Neuronal stem cell (in vitro differentiated cells): Measurements from ENCODE around the gene OTP.
"Not testable (repeated sequence)": the region's sequence is repeated elsewhere in the genome, so short reads cannot be mapped to it uniquely, and the experiment has no call there.

Experiments used
- DNase-seq: peaks from one replicate; pipeline ENCODE4 v3.0.0-alpha.2; 2013; ENCODE audit warnings: low spot score
- H2AFZ ChIP-seq: one replicate; pipeline ENCODE4 v1.6.1; 2013; ENCODE audit warnings: mild to moderate bottlenecking, low read length, inconsistent platforms
- H2AK5ac ChIP-seq: 2 replicates; pipeline ENCODE4 v1.6.1; 2013; ENCODE audit warnings: low read depth, mild to moderate bottlenecking, inconsistent platforms, low read length, moderate library complexity, mixed read lengths
- H2BK120ac ChIP-seq: 2 replicates; pipeline ENCODE4 v1.6.1; 2013; ENCODE audit warnings: low read depth, mild to moderate bottlenecking, inconsistent platforms, low read length, moderate library complexity, mixed read lengths
- H2BK12ac ChIP-seq: one replicate; pipeline ENCODE4 v1.6.1; 2013; ENCODE audit warnings: low read length, inconsistent platforms
- H2BK15ac ChIP-seq: 2 replicates; pipeline ENCODE4 v1.6.1; 2013; ENCODE audit warnings: mild to moderate bottlenecking, low read length, inconsistent platforms, mixed read lengths
- H2BK5ac ChIP-seq: one replicate; pipeline ENCODE4 v1.6.1; 2013; ENCODE audit warnings: inconsistent platforms, mild to moderate bottlenecking, low read length, moderate library complexity
- H3K14ac ChIP-seq: one replicate; pipeline ENCODE4 v1.6.1; 2013; ENCODE audit warnings: low read length, inconsistent platforms
- H3K18ac ChIP-seq: 2 replicates; pipeline ENCODE4 v1.6.1; 2013; ENCODE audit warnings: low read length, inconsistent platforms
- H3K23ac ChIP-seq: 2 replicates; pipeline ENCODE4 v1.6.1; 2013; ENCODE audit warnings: low read depth, mild to moderate bottlenecking, mixed read lengths, low read length, inconsistent platforms; ENCODE audit not compliant: poor library complexity
- H3K27ac ChIP-seq: replicated peaks from 3 replicates; pipeline ENCODE4 v1.5.1; 2013; ENCODE audit warnings: low read length, inconsistent platforms
- H3K27me3 ChIP-seq, 3 experiments: 2 replicates each; pipeline ENCODE4 v1.6.1; 2013; ENCODE audit warnings: low read length in 3 of 3, mild to moderate bottlenecking in 2 of 3, inconsistent platforms in 1 of 3, low read depth in 1 of 3, mixed read lengths in 1 of 3, moderate library complexity in 1 of 3; ENCODE audit not compliant: control insufficient read depth in 3 of 3, insufficient read depth in 3 of 3
- H3K36me3 ChIP-seq, 2 donors: replicated peaks in 1 of 2; 2 replicates each; pipeline ENCODE4 v1.6.1; 2013; ENCODE audit warnings: low read length in 2 of 2; ENCODE audit not compliant: control insufficient read depth in 2 of 2, insufficient read depth in 2 of 2
- H3K4ac ChIP-seq: 2 replicates; pipeline ENCODE4 v1.6.1; 2013; ENCODE audit warnings: inconsistent platforms, mild to moderate bottlenecking, low read length, moderate library complexity
- H3K4me1 ChIP-seq, 2 donors: 1 replicate in 1 of 2; 2 replicates in 1 of 2; pipeline ENCODE4 v1.6.1; 2013; ENCODE audit warnings: low read length in 2 of 2, low read depth in 1 of 2; ENCODE audit not compliant: control insufficient read depth in 2 of 2, insufficient read depth in 1 of 2
- H3K4me2 ChIP-seq: one replicate; pipeline ENCODE4 v1.6.1; 2013; ENCODE audit warnings: mild to moderate bottlenecking, low read length, inconsistent platforms; ENCODE audit not compliant: insufficient read depth, poor library complexity, severe bottlenecking
- H3K4me3 ChIP-seq, 2 donors: 2 replicates each; pipeline ENCODE4 v1.5.1; 2013; ENCODE audit warnings: low read length in 2 of 2, mild to moderate bottlenecking in 2 of 2, inconsistent platforms in 1 of 2, moderate library complexity in 1 of 2
- H3K79me1 ChIP-seq: one replicate; pipeline ENCODE4 v1.6.1; 2013; ENCODE audit warnings: low read depth, mild to moderate bottlenecking, inconsistent platforms, low read length, moderate library complexity
- H3K9ac ChIP-seq: one replicate; pipeline ENCODE4 v1.6.1; 2013; ENCODE audit warnings: mild to moderate bottlenecking, low read depth, low read length, inconsistent platforms; ENCODE audit not compliant: poor library complexity
- H3K9me3 ChIP-seq, 2 donors: replicated peaks in 1 of 2; 2 replicates each; pipeline versions ENCODE3 to v1.6.1; 2013; ENCODE audit warnings: low read length in 2 of 2, mild to moderate bottlenecking in 2 of 2, inconsistent platforms in 1 of 2, low read depth in 1 of 2, mixed read lengths in 1 of 2, moderate library complexity in 1 of 2; ENCODE audit not compliant: control insufficient read depth in 2 of 2, insufficient read depth in 1 of 2
- H4K8ac ChIP-seq: one replicate; pipeline ENCODE4 v1.6.1; 2013; ENCODE audit warnings: low read depth, mild to moderate bottlenecking, inconsistent platforms, low read length, moderate library complexity
- H4K91ac ChIP-seq: one replicate; pipeline ENCODE4 v1.6.1; 2013; ENCODE audit warnings: low read length, low read depth, mild to moderate bottlenecking, inconsistent platforms; ENCODE audit not compliant: poor library complexity
- WGBS, 2 donors: extraction: QIAGEN DNeasy Blood & Tissue Kit; methylation state at CpG; one replicate each; pipeline ENCODE4 v1.1.7; 2013; ENCODE audit warnings: missing lambda C conversion rate in 2 of 2, mixed read lengths in 1 of 2; ENCODE audit not compliant: insufficient read length in 2 of 2, insufficient replicate concordance in 1 of 2; ENCODE audit errors: extremely low coverage in 2 of 2; 5-methylcytosine and 5-hydroxymethylcytosine counted together

The OTP gene

GRCh38 chr5:77586101-77586500 is 52.4 kb downstream of the OTP start:
- H2AFZ ChIP-seq: no peak overlapping the region
- no peak overlapping the region for H3K23ac ChIP-seq
- no peaks in the 10 kb centered on the region for H3K9me3 ChIP-seq
- no peaks in the 10 kb centered on the region for H3K27me3 ChIP-seq
- H3K4me1 ChIP-seq: no peaks in the 10 kb centered on the region
- WGBS, 2 donors: no CpG with 5 or more reads among the region's 1 CpG
- H4K8ac ChIP-seq: no peak overlapping the region
- H3K4ac ChIP-seq: no peak overlapping the region
- H3K9ac ChIP-seq: no peak overlapping the region
- no peak overlapping the region for H4K91ac ChIP-seq
- H3K36me3 ChIP-seq: no peaks in the 10 kb centered on the region
- no peak for DNase-seq
- no peak overlapping the region for H2BK15ac ChIP-seq
- H3K79me1 ChIP-seq: no peaks in the 10 kb centered on the region
- H3K18ac ChIP-seq: no peak overlapping the region
- H2BK120ac ChIP-seq: no peak overlapping the region
- no peak overlapping the region for H3K14ac ChIP-seq
- H3K4me2 ChIP-seq: no peak overlapping the region
- no peak overlapping the region for H3K4me3 ChIP-seq
- no peak overlapping the region for H2BK12ac ChIP-seq
- no peak overlapping the region for H2BK5ac ChIP-seq
- no peak overlapping the region for H3K27ac ChIP-seq
- H2AK5ac ChIP-seq: no peak overlapping the region

- not testable (repeated sequence) for H3K79me1 ChIP-seq, DNase-seq, H4K91ac ChIP-seq, H3K27me3 ChIP-seq, H2BK12ac ChIP-seq, H2AK5ac ChIP-seq, H3K9me3 ChIP-seq, H2BK120ac ChIP-seq, H2AFZ ChIP-seq, H3K4me1 ChIP-seq, H3K4me3 ChIP-seq, H3K4me2 ChIP-seq, H3K36me3 ChIP-seq, H3K4ac ChIP-seq, H3K27ac ChIP-seq, H4K8ac ChIP-seq, H3K9ac ChIP-seq, H3K23ac ChIP-seq, H2BK15ac ChIP-seq, H3K18ac ChIP-seq, H2BK5ac ChIP-seq, H3K14ac ChIP-seq
- WGBS, 2 donors: no CpG with 5 or more reads among the region's 7 CpGs
Observed at GRCh38 chr5:77582143-77582542, 56.4 kb downstream of the OTP start.
